GM12865 (cell line): ENCODE results near the gene LY6G5C.

Experiments
- DNase-seq: peaks from one replicate; pipeline ENCODE4 v3.0.0; 2010; ENCODE audit warnings: low read depth
- H3K4me3 ChIP-seq: 2 replicates; pipeline ENCODE4 v1.5.1; 2011; ENCODE audit warnings: mild to moderate bottlenecking, low read depth, low read length, control low read depth
- CTCF ChIP-seq: IDR thresholded peaks from 2 replicates; pipeline ENCODE4 v1.5.1; 2011; ENCODE audit warnings: low read length, control low read depth, low read depth, inconsistent platforms; ENCODE audit not compliant: insufficient read depth; ENCODE audit errors: missing control alignments

LY6G5C gene

GRCh38 chr6:31639043-31639442, 41.8 kb downstream of the LY6G5C start:
- TF ChIP-seq CTCF: no peak
- H3K4me3 ChIP-seq: no peak overlapping the region
- DNase-seq: no peak

- TF ChIP-seq CTCF: no peak
- H3K4me3 ChIP-seq: no peak overlapping the region
- DNase-seq: no peak
Measured at GRCh38 chr6:31636698-31637596, 43.9 kb downstream of the LY6G5C start.

- H3K4me3 ChIP-seq: no peak overlapping the region
Measured at GRCh38 chr6:31634969-31635575, 45.8 kb downstream of the LY6G5C start.

GRCh38 chr6:31634131-31634530, 46.7 kb downstream of the LY6G5C start:
- no peak for TF ChIP-seq CTCF

More at GRCh38 chr6:31634969-31635575, 45.8 kb downstream of the LY6G5C start:
- DNase-seq: no peak
- TF ChIP-seq CTCF: no peak

GRCh38 chr6:31633447-31633846, 47.4 kb downstream of the LY6G5C start:
- TF ChIP-seq CTCF: no peak
- no peak overlapping the region for H3K4me3 ChIP-seq
- DNase-seq: no peak

More at GRCh38 chr6:31634131-31634530, 46.7 kb downstream of the LY6G5C start:
- no peak for DNase-seq
- no peak overlapping the region for H3K4me3 ChIP-seq

GRCh38 chr6:31632279-31632946, 48.5 kb downstream of the LY6G5C start:
- TF ChIP-seq CTCF: no peak
- no peak for DNase-seq
- H3K4me3 ChIP-seq: no peak overlapping the region
